Neural progenitor cell (in vitro differentiated cells): ENCODE data around the gene FAM120C.

ENCODE experiments used
- EZH2 ChIP-seq: fragments of 200-600 bp; sonication (generic); IDR thresholded peaks from 2 replicates; pipeline ENCODE4 v1.6.1; 2017; ENCODE audit warnings: antibody characterized with exemption, mild to moderate bottlenecking, moderate library complexity
- EZH2phosphoT487 ChIP-seq: fragments of 200-600 bp; sonication (generic); IDR thresholded peaks from 2 replicates; pipeline ENCODE4 v1.6.1; 2017; ENCODE audit warnings: antibody characterized with exemption

DNA sequence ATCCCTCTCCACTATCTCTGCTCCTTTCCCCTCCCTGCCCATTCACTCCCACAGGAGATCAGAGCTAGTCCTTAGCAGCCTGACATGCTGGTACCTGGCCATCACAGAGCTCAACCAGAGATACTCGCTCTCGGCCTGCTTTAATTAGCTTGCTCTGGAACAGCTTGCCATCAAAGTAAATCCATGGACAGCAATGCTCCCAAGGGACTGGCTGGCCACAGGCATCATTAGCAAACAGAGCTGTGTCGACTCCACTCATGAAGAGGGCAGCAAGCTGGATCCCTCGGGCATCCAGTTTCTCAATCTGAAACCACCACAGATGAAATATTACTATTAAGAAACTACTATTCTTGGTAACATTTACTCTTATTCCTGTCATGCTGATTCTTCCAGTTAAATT, 95.4 kb downstream of the FAM120C start:
- TF ChIP-seq EZH2phosphoT487, result no peak
- TF ChIP-seq EZH2, result no peak
